Measurements from ENCODE around the gene PPIH.

PPIH gene

DNA sequence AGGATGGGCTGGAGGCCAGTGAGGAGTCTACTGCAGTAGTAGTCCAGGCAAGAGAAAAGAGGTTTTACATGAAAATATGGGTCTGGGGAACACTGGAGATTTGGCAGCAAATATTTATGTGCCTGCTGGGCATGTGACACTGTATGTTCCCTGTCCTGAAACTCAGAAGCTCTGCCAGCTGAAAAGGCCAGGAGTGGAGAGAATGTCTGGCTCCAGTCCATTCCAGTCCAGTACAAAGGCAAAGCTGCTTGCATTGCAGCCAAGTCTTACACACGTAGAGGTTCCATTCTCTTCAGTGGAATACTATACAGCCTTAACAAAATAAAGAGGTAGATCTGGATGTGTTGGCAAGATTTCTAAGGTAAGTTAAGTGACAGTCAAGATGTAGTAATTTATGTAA, 16.5 kb downstream of the PPIH start:
- TF ChIP-seq, protein P1, sequence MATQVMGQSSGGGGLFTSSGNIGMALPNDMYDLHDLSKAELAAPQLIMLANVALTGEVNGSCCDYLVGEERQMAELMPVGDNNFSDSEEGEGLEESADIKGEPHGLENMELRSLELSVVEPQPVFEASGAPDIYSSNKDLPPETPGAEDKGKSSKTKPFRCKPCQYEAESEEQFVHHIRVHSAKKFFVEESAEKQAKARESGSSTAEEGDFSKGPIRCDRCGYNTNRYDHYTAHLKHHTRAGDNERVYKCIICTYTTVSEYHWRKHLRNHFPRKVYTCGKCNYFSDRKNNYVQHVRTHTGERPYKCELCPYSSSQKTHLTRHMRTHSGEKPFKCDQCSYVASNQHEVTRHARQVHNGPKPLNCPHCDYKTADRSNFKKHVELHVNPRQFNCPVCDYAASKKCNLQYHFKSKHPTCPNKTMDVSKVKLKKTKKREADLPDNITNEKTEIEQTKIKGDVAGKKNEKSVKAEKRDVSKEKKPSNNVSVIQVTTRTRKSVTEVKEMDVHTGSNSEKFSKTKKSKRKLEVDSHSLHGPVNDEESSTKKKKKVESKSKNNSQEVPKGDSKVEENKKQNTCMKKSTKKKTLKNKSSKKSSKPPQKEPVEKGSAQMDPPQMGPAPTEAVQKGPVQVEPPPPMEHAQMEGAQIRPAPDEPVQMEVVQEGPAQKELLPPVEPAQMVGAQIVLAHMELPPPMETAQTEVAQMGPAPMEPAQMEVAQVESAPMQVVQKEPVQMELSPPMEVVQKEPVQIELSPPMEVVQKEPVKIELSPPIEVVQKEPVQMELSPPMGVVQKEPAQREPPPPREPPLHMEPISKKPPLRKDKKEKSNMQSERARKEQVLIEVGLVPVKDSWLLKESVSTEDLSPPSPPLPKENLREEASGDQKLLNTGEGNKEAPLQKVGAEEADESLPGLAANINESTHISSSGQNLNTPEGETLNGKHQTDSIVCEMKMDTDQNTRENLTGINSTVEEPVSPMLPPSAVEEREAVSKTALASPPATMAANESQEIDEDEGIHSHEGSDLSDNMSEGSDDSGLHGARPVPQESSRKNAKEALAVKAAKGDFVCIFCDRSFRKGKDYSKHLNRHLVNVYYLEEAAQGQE (tag by site-specific recombination; IDR thresholded peaks at IDR 0.05): no peak
- no peak for TF ChIP-seq PATZ1 (tag by site-specific recombination; IDR thresholded peaks at IDR 0.05)
- no peak for TF ChIP-seq ZNF214 (tag by site-specific recombination; IDR thresholded peaks at IDR 0.05; ENCODE audit: borderline replicate concordance)
- no peak for TF ChIP-seq MZF1 (tag by site-specific recombination; IDR thresholded peaks at IDR 0.05; ENCODE audit: borderline replicate concordance)
- no peak for TF ChIP-seq BCL11B (tag by site-specific recombination; IDR thresholded peaks at IDR 0.05; ENCODE audit: low read depth)
- TF ChIP-seq ZBTB48 (tag by site-specific recombination; IDR thresholded peaks at IDR 0.05): no peak
- no peak for TF ChIP-seq ZNF76 (tag by site-specific recombination; IDR thresholded peaks at IDR 0.05; ENCODE audit: borderline replicate concordance, low read depth)
- no peak for TF ChIP-seq ZNF223 (tag by site-specific recombination; IDR thresholded peaks at IDR 0.05)
- no peak for TF ChIP-seq ZNF514 (tag by site-specific recombination; IDR thresholded peaks at IDR 0.05)
- TF ChIP-seq CTCF (tag by site-specific recombination; IDR thresholded peaks at IDR 0.05): no peak
- TF ChIP-seq, protein P2, sequence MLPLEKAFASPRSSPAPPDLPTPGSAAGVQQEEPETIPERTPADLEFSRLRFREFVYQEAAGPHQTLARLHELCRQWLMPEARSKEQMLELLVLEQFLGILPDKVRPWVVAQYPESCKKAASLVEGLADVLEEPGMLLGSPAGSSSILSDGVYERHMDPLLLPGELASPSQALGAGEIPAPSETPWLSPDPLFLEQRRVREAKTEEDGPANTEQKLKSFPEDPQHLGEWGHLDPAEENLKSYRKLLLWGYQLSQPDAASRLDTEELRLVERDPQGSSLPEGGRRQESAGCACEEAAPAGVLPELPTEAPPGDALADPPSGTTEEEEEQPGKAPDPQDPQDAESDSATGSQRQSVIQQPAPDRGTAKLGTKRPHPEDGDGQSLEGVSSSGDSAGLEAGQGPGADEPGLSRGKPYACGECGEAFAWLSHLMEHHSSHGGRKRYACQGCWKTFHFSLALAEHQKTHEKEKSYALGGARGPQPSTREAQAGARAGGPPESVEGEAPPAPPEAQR (tag by site-specific recombination; IDR thresholded peaks at IDR 0.05): no peak
- no peak for TF ChIP-seq ZSCAN23 (tag by site-specific recombination; IDR thresholded peaks at IDR 0.05)
- Histone ChIP-seq H3K4me1 (ENCODE audit: control insufficient read depth, insufficient read depth, low read length) (no peaks in the 10 kb centered on the region), H3K36me3 (ENCODE audit: control insufficient read depth in 2 of 2, insufficient read depth in 1 of 2, low read length in 2 of 2) (peaks cover 17 to 71% of the 10 kb centered on the region in 2 experiments), H3K4me3 (ENCODE audit: low read depth, low read length) (no peak overlapping the region), H3K9me3 (ENCODE audit: control insufficient read depth, insufficient read depth, low read depth, low read length) (no peaks in the 10 kb centered on the region), H3K27ac (ENCODE audit: extremely low read depth, low read depth, low read length) (no peak overlapping the region)
- ChIA-PET CTCF (no interaction called here), POLR2A (no interaction called here)

GRCh38 chr1:42675467-42675866, 17.2 kb downstream of the PPIH start:
- Histone ChIP-seq H3K9me3 (ENCODE audit: control insufficient read depth, insufficient read depth, low read depth, low read length) (no peaks in the 10 kb centered on the region), H3K36me3 (ENCODE audit: control insufficient read depth in 2 of 2, insufficient read depth in 1 of 2, low read length in 2 of 2) (peaks cover 13 to 63% of the 10 kb centered on the region in 2 experiments; a peak in 2 of 3 replicates), H3K4me3 (ENCODE audit: low read depth, low read length) (no peak overlapping the region), H3K4me1 (ENCODE audit: control insufficient read depth, insufficient read depth, low read length) (no peaks in the 10 kb centered on the region), H3K27ac (ENCODE audit: extremely low read depth, low read depth, low read length) (no peak overlapping the region)
- ChIA-PET CTCF (interaction anchor here (0.8 kb wide), 1 partner anchor 13 kb away, joined by 4 read pairs; no protein-coding TSS in a partner anchor), POLR2A (no interaction called here)
- no peak for TF ChIP-seq ZNF416 (tag by site-specific recombination; IDR thresholded peaks at IDR 0.05)
- no peak for TF ChIP-seq ZNF785 (tag by site-specific recombination; IDR thresholded peaks at IDR 0.05)
- no peak for TF ChIP-seq ZNF707 (tag by site-specific recombination; IDR thresholded peaks at IDR 0.05)
- no peak for TF ChIP-seq ZNF280C (tag by site-specific recombination; IDR thresholded peaks at IDR 0.05)
- no peak for TF ChIP-seq ZNF654 (tag by site-specific recombination; IDR thresholded peaks at IDR 0.05; ENCODE audit: low read depth)
- TF ChIP-seq ZNF600 (tag by site-specific recombination; IDR thresholded peaks at IDR 0.05): no peak
- no peak for TF ChIP-seq ZNF302 (tag by site-specific recombination; IDR thresholded peaks at IDR 0.05; ENCODE audit: low read depth)
- TF ChIP-seq SP3 (tag by site-specific recombination; IDR thresholded peaks at IDR 0.05): no peak
- no peak for TF ChIP-seq ZNF629 (tag by site-specific recombination; IDR thresholded peaks at IDR 0.05)
- TF ChIP-seq GLI2 (tag by site-specific recombination; IDR thresholded peaks at IDR 0.05; ENCODE audit: borderline replicate concordance, low read depth): no peak
- TF ChIP-seq HOXD13 (CRISPR knock-in tag; IDR thresholded peaks at IDR 0.05; ENCODE audit: borderline replicate concordance): no peak
- TF ChIP-seq ZNF175 (tag by site-specific recombination; IDR thresholded peaks at IDR 0.05): no peak
- no peak for TF ChIP-seq ZNF112 (tag by site-specific recombination; IDR thresholded peaks at IDR 0.05)
